Loucy (cell line): ENCODE results near the gene SLIT1.

Experiments used
- EZH2phosphoT487 ChIP-seq: fragments of 200-600 bp; IDR thresholded peaks from 2 replicates; pipeline ENCODE4 v1.6.1; 2018; ENCODE audit warnings: antibody characterized with exemption, mild to moderate bottlenecking, moderate library complexity, borderline replicate concordance
- TF ChIP-seq, protein P1 (sequence below): fragments of 200-600 bp; sonication (generic); conservative IDR thresholded peaks from 2 replicates; pipeline ENCODE4 v1.5.1; 2014; ENCODE audit warnings: mild to moderate bottlenecking, antibody characterized with exemption, low read length

DNA sequence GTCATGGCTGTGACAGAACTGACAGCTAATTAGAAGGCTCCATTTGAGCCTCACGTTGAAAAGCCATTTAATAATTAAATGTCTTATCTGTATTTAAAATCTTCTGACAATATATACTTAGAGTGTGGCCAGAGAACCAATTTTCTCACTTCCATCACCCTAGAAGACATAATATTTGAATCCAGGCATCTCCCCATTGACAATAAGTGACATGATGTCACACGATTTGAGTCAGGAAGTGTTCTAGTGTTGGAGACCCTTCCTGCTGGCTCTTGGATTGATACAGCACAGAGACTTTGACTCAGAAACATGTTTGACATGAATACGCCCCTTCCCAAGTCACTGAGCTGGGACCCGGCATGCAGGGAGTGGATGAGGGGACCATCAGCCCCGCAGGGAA is 85.9 kb downstream of the SLIT1 start:
- TF ChIP-seq, protein P1, sequence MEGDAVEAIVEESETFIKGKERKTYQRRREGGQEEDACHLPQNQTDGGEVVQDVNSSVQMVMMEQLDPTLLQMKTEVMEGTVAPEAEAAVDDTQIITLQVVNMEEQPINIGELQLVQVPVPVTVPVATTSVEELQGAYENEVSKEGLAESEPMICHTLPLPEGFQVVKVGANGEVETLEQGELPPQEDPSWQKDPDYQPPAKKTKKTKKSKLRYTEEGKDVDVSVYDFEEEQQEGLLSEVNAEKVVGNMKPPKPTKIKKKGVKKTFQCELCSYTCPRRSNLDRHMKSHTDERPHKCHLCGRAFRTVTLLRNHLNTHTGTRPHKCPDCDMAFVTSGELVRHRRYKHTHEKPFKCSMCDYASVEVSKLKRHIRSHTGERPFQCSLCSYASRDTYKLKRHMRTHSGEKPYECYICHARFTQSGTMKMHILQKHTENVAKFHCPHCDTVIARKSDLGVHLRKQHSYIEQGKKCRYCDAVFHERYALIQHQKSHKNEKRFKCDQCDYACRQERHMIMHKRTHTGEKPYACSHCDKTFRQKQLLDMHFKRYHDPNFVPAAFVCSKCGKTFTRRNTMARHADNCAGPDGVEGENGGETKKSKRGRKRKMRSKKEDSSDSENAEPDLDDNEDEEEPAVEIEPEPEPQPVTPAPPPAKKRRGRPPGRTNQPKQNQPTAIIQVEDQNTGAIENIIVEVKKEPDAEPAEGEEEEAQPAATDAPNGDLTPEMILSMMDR: no peak
- no peak for TF ChIP-seq EZH2phosphoT487
